Renal pelvis (tissue), 12 donors: ENCODE data around the gene MUC20. TPM values are rescaled to one million over a fixed set of nuclear protein-coding genes. Genes with fewer than 3 reads are reported as not detected.
"Not testable (repeated sequence)": the region's sequence is repeated elsewhere in the genome, so short reads cannot be mapped to it uniquely, and the experiment has no call there.

Experiments
- DNase-seq: peaks from one replicate; pipeline ENCODE4 v3.0.0-alpha.2; 2013
- long read RNA-seq, 16 experiments: transcript quantifications; one replicate each; lab custom pipeline, GENCODE V29; 2026
- polyA plus RNA-seq, 3 donors: library from polyadenylated mRNA; unstranded; fragments of 120-200 nt; gene quantifications; one replicate each; pipeline ENCODE4 v1.2.1, GENCODE V29; 2013; ENCODE audit not compliant: insufficient read length in 3 of 3

The MUC20 gene, protein sequence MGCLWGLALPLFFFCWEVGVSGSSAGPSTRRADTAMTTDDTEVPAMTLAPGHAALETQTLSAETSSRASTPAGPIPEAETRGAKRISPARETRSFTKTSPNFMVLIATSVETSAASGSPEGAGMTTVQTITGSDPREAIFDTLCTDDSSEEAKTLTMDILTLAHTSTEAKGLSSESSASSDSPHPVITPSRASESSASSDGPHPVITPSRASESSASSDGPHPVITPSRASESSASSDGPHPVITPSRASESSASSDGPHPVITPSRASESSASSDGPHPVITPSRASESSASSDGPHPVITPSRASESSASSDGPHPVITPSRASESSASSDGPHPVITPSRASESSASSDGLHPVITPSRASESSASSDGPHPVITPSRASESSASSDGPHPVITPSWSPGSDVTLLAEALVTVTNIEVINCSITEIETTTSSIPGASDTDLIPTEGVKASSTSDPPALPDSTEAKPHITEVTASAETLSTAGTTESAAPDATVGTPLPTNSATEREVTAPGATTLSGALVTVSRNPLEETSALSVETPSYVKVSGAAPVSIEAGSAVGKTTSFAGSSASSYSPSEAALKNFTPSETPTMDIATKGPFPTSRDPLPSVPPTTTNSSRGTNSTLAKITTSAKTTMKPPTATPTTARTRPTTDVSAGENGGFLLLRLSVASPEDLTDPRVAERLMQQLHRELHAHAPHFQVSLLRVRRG
- polyA plus RNA-seq = 10 to 100 TPM; 17.2 to 50.5 (median 39.6) TPM
- long read RNA-seq, donor 1, transcript MUC20-204 (3 exons, 2,842 nt) = major isoform, 8 of 9 reads
- long read RNA-seq, donor 1, partial matches to known transcripts = 0 of 9 reads
- long read RNA-seq, donor 1, other reads (novel, unspliced or antisense) = 0 of 9 reads
- long read RNA-seq, donor 2, partial matches to known transcripts = 0 of 3 reads
- long read RNA-seq, donor 2, other reads (novel, unspliced or antisense) = 0 of 3 reads
- long read RNA-seq, donor 3, transcript MUC20-204 (3 exons, 2,842 nt) = major isoform, 5 of 5 reads
- long read RNA-seq, donor 3, partial matches to known transcripts = 0 of 5 reads
- long read RNA-seq, donor 3, other reads (novel, unspliced or antisense) = 0 of 5 reads
- long read RNA-seq, donor 4, transcript MUC20-204 (3 exons, 2,842 nt) = major isoform, 8 of 10 reads
- long read RNA-seq, donor 4, partial matches to known transcripts = 0 of 10 reads
- long read RNA-seq, donor 4, other reads (novel, unspliced or antisense) = 0 of 10 reads
- long read RNA-seq, donor 5, partial matches to known transcripts = 0 of 3 reads
- long read RNA-seq, donor 5, other reads (novel, unspliced or antisense) = 0 of 3 reads
- long read RNA-seq, donor 6, transcript MUC20-204 (3 exons, 2,842 nt) = major isoform, 8 of 23 reads
- long read RNA-seq, donor 6, partial matches to known transcripts = 15 of 23 reads
- long read RNA-seq, donor 6, other reads (novel, unspliced or antisense) = 0 of 23 reads
- long read RNA-seq, donor 7, transcript MUC20-204 (3 exons, 2,842 nt) = major isoform, 5 of 14 reads
- long read RNA-seq, donor 7, partial matches to known transcripts = 6 of 14 reads
- long read RNA-seq, donor 7, other reads (novel, unspliced or antisense) = 0 of 14 reads
- long read RNA-seq, donor 8 = 0 reads
- long read RNA-seq, donor 9, transcript MUC20-204 (3 exons, 2,842 nt) = major isoform, 5 of 8 reads
- long read RNA-seq, donor 9, partial matches to known transcripts = 0 of 8 reads
- long read RNA-seq, donor 9, other reads (novel, unspliced or antisense) = 0 of 8 reads
- long read RNA-seq, donor 10, transcript MUC20-204 (3 exons, 2,842 nt) = major isoform, 7 of 10 reads
- long read RNA-seq, donor 10, partial matches to known transcripts = 0 of 10 reads
- long read RNA-seq, donor 10, other reads (novel, unspliced or antisense) = 0 of 10 reads
- long read RNA-seq, donor 11, transcript MUC20-204 (3 exons, 2,842 nt) = major isoform, 7 of 7 reads
- long read RNA-seq, donor 11, partial matches to known transcripts = 0 of 7 reads
- long read RNA-seq, donor 11, other reads (novel, unspliced or antisense) = 0 of 7 reads
- long read RNA-seq, donor 12, transcript MUC20-204 (3 exons, 2,842 nt) = major isoform, 6 of 10 reads
- long read RNA-seq, donor 12, partial matches to known transcripts = 0 of 10 reads
- long read RNA-seq, donor 12, other reads (novel, unspliced or antisense) = 0 of 10 reads
- long read RNA-seq, donor 13, partial matches to known transcripts = 0 of 2 reads
- long read RNA-seq, donor 13, other reads (novel, unspliced or antisense) = 0 of 2 reads
- long read RNA-seq, donor 14 = 0 reads
- long read RNA-seq, donor 15, transcript MUC20-204 (3 exons, 2,842 nt) = major isoform, 9 of 20 reads
- long read RNA-seq, donor 15, partial matches to known transcripts = 10 of 20 reads
- long read RNA-seq, donor 15, other reads (novel, unspliced or antisense) = 0 of 20 reads
- long read RNA-seq, donor 16, transcript MUC20-204 (3 exons, 2,842 nt) = major isoform, 7 of 8 reads
- long read RNA-seq, donor 16, partial matches to known transcripts = 0 of 8 reads
- long read RNA-seq, donor 16, other reads (novel, unspliced or antisense) = 0 of 8 reads

GRCh38 chr3:195720831-195721506, at the start of gene MUC20:
MUC20 (plus strand) TSS chr3:195720978; CDS start chr3:195721008, 30 bp downstream.
- DNase-seq = not testable (repeated sequence)

GRCh38 chr3:195671283-195671682, 49.5 kb upstream of the MUC20 start:
- not testable (repeated sequence) for DNase-seq

DNA sequence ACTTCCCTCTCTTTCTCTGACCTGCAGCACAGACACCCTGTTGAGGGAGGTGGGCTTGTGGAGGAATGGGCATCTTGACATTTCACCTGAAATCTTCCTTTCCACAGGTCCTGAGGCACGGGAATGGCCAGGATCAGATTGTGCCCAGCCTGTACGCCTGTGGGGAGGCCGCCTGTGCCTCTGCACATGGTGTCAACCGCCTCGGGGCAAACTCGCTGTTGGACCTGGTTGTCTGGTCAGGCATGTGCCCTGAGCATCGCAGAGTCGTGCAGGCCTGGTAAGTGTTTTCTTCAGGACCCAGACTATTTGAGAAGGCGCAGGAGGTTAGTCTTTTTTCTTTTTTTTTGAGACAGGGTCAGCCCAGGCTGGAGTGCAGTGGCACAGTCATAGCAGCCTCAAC, 47.1 kb upstream of the MUC20 start:
- not testable (repeated sequence) for DNase-seq

DNA sequence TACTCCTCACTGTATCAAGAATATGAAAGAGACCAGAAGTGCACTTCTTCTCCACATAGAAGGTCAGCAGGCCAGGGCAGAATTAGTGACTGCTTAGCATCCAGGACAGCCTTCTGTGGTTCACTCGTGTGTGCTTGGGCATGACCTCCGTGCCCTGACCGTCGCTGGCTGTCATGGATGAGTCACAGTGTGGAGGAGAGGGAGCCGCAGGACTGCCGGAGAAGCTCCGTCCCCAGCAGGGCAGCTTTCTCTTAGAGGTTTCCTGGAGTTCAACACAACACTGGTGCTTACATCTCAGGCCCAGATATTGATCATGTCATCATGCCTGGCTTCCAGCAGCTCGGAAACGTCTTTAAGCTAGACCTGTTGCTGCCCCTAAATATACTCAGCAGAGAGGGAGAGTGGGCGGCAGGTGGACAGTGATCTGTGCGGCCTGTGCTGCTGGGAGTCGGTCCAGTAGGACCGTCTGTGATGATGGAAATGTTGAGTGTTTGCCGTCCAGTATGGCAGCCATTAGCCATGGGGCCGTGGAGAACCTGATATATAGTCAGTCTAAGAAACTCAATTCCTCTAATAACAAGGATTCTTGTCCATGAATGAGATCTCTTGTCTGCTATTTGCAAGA, 42.3 kb upstream of the MUC20 start:
- DNase-seq = not testable (repeated sequence)

GRCh38 chr3:195680690-195681089, 40.1 kb upstream of the MUC20 start:
- not testable (repeated sequence) for DNase-seq

DNA sequence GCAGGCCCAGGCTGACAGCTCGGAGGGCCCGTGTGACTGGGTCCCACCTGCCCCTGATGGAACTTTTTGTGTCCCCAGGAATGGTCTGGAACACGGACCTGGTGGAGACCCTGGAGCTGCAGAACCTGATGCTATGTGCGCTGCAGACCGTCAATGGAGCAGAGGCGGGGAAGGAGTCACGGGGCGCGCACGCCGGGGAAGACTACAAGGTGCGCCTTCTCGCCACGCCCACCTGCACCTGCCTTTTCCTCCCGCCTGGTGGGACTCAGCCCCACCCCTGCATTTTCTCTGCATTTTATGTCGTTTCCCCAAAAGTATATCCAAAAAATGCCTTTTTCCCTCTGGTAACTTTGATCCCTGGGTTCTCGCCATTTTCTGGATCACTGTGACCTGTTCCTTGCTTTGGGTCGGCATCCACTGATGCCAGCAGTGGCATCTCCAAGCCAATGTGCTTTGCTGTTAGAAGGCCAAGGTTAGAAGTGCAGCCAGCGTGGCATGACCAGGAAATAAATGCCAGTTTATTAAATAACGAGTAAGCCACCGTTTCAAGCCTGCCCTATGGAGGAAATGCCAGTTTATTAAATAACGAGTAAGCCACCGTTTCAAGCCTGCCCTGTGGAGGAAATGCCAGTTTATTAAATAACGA, 39.2 kb upstream of the MUC20 start:
- DNase-seq = not testable (repeated sequence)

DNA sequence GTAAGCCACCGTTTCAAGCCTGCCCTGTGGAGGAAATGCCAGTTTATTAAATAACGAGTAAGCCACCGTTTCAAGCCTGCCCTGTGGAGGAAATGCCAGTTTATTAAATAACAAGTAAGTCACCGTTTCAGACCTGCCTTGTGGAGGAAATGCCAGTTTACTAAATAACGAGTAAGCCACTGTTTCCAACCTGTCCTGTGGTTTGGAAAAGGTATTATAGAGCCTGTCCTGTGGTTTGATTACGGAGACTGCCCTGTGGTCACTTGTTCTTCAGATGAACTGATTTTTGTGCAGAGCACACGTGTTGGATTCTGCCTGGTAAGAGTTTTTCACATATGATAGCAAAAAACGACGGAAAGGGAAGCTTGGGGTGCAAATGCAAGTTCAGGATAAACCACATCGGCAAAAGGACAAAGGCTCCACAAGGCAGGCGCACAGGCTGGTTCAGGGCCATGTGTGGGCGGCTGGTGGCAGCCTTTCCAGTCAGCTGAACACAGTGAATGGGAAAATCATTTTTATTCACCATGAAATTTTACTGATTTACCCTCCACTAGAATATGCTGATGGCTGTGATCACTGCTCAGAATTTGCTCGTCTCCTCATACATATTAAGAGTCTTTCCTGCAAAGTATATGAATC, 38.6 kb upstream of the MUC20 start:
- not testable (repeated sequence) for DNase-seq

GRCh38 chr3:195683722-195684526, 36.9 kb upstream of the MUC20 start:
- not testable (repeated sequence) for DNase-seq

GRCh38 chr3:195684527-195685257, 36.1 kb upstream of the MUC20 start:
- not testable (repeated sequence) for DNase-seq

GRCh38 chr3:195686537-195687208, 34.1 kb upstream of the MUC20 start:
- DNase-seq = not testable (repeated sequence)

DNA sequence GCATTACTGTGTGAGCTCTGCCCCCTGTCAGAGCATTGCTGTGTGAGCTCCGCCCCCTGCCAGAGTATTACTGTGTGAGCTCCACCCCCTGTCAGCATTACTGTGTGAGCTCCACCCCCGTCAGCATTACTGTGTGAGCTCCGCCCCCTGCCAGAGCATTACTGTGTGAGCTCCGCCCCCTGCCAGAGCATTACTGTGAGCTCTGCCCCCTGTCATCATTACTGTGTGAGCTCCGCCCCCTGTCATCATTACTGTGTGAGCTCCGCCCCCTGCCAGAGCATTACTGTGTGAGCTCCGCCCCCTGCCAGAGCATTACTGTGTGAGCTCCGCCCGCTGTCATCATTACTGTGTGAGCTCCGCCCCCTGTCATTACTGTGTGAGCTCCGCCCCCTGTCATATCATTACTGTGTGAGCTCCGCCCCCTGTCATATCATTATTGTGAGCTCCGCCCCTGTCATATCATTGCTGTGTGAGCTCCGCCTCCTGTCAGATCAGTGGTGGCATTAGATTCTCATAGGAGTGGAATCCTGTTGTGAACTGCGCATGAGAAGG, 33.5 kb upstream of the MUC20 start:
- not testable (repeated sequence) for DNase-seq

GRCh38 chr3:195688471-195689183, 32.2 kb upstream of the MUC20 start:
- not testable (repeated sequence) for DNase-seq
